GM12892 (cell line): ENCODE data around the gene LSM2.

Source experiments
- POLR2A ChIP-seq: IDR thresholded peaks from 2 replicates; pipeline ENCODE4 v1.6.1; 2011; ENCODE audit warnings: low read depth, low read length, control low read depth
- POLR2AphosphoS5 ChIP-seq: IDR thresholded peaks from 2 replicates; pipeline ENCODE4 v1.6.1; 2011; ENCODE audit warnings: low read depth, low read length, control low read depth
- TAF1 ChIP-seq: IDR thresholded peaks from 2 replicates; pipeline ENCODE4 v1.6.1; 2011; ENCODE audit warnings: low read depth, mild to moderate bottlenecking, control low read depth, low read length, borderline replicate concordance

GRCh38 chr6:31811645-31812044, 4.9 kb upstream of the LSM2 start:
- TF ChIP-seq POLR2A, result no peak
- TF ChIP-seq TAF1, result no peak
- no peak for TF ChIP-seq POLR2AphosphoS5
